Esophagus (tissue), 2 donors: ENCODE data around the gene ODAD4. TPM values are rescaled to one million over a fixed set of nuclear protein-coding genes. Genes with fewer than 3 reads are reported as not detected.

Experiments
- H3K27ac ChIP-seq, 2 donors: one replicate each; pipeline ENCODE4 v1.5.1; 2013; ENCODE audit warnings: low read depth in 2 of 2, mild to moderate bottlenecking in 2 of 2, inconsistent platforms in 1 of 2, low read length in 1 of 2, moderate library complexity in 1 of 2
- H3K27me3 ChIP-seq, 2 donors: one replicate each; pipeline ENCODE4 v1.6.1; 2013; ENCODE audit warnings: low read length in 2 of 2, control low read depth in 1 of 2, mild to moderate bottlenecking in 1 of 2; ENCODE audit not compliant: insufficient read depth in 2 of 2, control insufficient read depth in 1 of 2
- H3K36me3 ChIP-seq, 2 donors: one replicate each; pipeline ENCODE4 v1.6.1; 2013; ENCODE audit warnings: low read length in 1 of 2; ENCODE audit not compliant: control insufficient read depth in 2 of 2, insufficient read depth in 2 of 2
- H3K4me1 ChIP-seq, 2 donors: one replicate each; pipeline ENCODE4 v1.6.1; 2013; ENCODE audit warnings: low read length in 1 of 2; ENCODE audit not compliant: control insufficient read depth in 2 of 2, insufficient read depth in 2 of 2
- H3K4me3 ChIP-seq, 2 donors: one replicate each; pipeline ENCODE4 v1.5.1; 2013; ENCODE audit warnings: low read length in 2 of 2, mild to moderate bottlenecking in 2 of 2, low read depth in 1 of 2, moderate library complexity in 1 of 2
- H3K9me3 ChIP-seq, 2 donors: one replicate each; pipeline ENCODE4 v1.6.1; 2013; ENCODE audit warnings: mild to moderate bottlenecking in 2 of 2, low read depth in 1 of 2, low read length in 1 of 2, moderate library complexity in 1 of 2; ENCODE audit not compliant: control insufficient read depth in 2 of 2, insufficient read depth in 1 of 2
- WGBS, 2 donors: extraction: QIAGEN DNeasy Blood & Tissue Kit; methylation state at CpG; one replicate each; pipeline ENCODE4 v1.1.7; 2013; 5-methylcytosine and 5-hydroxymethylcytosine counted together
- polyA plus RNA-seq, 2 donors: library from polyadenylated mRNA; stranded (reverse); fragments of 200-250 nt; gene quantifications; one replicate each; pipeline ENCODE4 v1.2.3, GENCODE V29; 2013
- donor health status: healthy with polysubstance abuse.
- donor health status: Bipolar disorder and iron deficiency.

ODAD4 gene
- polyA plus RNA-seq = under 1 TPM; 0.18 to 0.31 TPM

- Histone ChIP-seq H3K36me3 (no peaks in the 10 kb centered on the region), H3K27me3 (no peaks in the 10 kb centered on the region), H3K4me1 (peaks cover 0 to 3% of the 10 kb centered on the region in 2 donors), H3K27ac (peak within 1 kb of the TSS; percentile 69 to 89), H3K9me3 (no peaks in the 10 kb centered on the region), H3K4me3 (peak within 1 kb of the TSS; percentile 39 to 46)
- WGBS, 2 donors = 1 to 2% methylated on average over 43 of the region's 43 CpGs
These were observed at the start of gene ODAD4 for GRCh38 chr17:41930009-41930832. Gene ODAD4, plus strand, starts transcription at chr17:41930617. Its CDS starts 107 bp downstream, at chr17:41930724.

- Histone ChIP-seq H3K27me3 (no peaks in the 10 kb centered on the region), H3K36me3 (peaks cover 21 to 34% of the 10 kb centered on the region in 2 donors), H3K4me3 (no peak overlapping the region), H3K4me1 (no peaks in the 10 kb centered on the region), H3K9me3 (no peaks in the 10 kb centered on the region), H3K27ac (no peak overlapping the region)
- 86 to 90% methylated on average over 6 of the region's 6 CpGs for WGBS, 2 donors
These were observed 47.7 kb upstream of the ODAD4 start for GRCh38 chr17:41882756-41883155.

- no peaks in the 10 kb centered on the region for H3K4me1 ChIP-seq
- no peak overlapping the region for H3K27ac ChIP-seq
- no peaks in the 10 kb centered on the region for H3K27me3 ChIP-seq
- H3K4me3 ChIP-seq = no peak overlapping the region
- no peaks in the 10 kb centered on the region for H3K9me3 ChIP-seq
- WGBS, 2 donors = 83 to 87% methylated on average over 6 of the region's 6 CpGs
- H3K36me3 ChIP-seq = peaks cover 14 to 32% of the 10 kb centered on the region in 2 donors
These were observed 44.7 kb upstream of the ODAD4 start for GRCh38 chr17:41885733-41886132.

GRCh38 chr17:41888332-41888965, 42.0 kb upstream of the ODAD4 start:
- peaks cover 24 to 43% of the 10 kb centered on the region in 2 donors for H3K36me3 ChIP-seq

GRCh38 chr17:41891135-41892020, 39.0 kb upstream of the ODAD4 start:
- H3K27ac ChIP-seq = no peak overlapping the region
- 94 to 96% methylated on average over 7 of the region's 7 CpGs for WGBS, 2 donors
- H3K9me3 ChIP-seq = no peaks in the 10 kb centered on the region
- no peaks in the 10 kb centered on the region for H3K27me3 ChIP-seq
- H3K36me3 ChIP-seq = peaks cover 27 to 49% of the 10 kb centered on the region in 2 donors
- H3K4me3 ChIP-seq = no peak overlapping the region
- no peaks in the 10 kb centered on the region for H3K4me1 ChIP-seq

More at GRCh38 chr17:41888332-41888965, 42.0 kb upstream of the ODAD4 start:
- H3K9me3 ChIP-seq = no peaks in the 10 kb centered on the region
- WGBS, 2 donors = 86 to 92% methylated on average over 6 of the region's 6 CpGs
- no peaks in the 10 kb centered on the region for H3K4me1 ChIP-seq
- no peaks in the 10 kb centered on the region for H3K27me3 ChIP-seq
- H3K4me3 ChIP-seq = no peak overlapping the region
- no peak overlapping the region for H3K27ac ChIP-seq

- H3K9me3 ChIP-seq = no peaks in the 10 kb centered on the region
- H3K4me3 ChIP-seq = no peak overlapping the region
- no peaks in the 10 kb centered on the region for H3K4me1 ChIP-seq
- WGBS, 2 donors = 96 to 98% methylated on average over 4 of the region's 4 CpGs
- peaks cover 30 to 55% of the 10 kb centered on the region in 2 donors for H3K36me3 ChIP-seq
- no peak overlapping the region for H3K27ac ChIP-seq
- H3K27me3 ChIP-seq = no peaks in the 10 kb centered on the region
These were observed 38.4 kb upstream of the ODAD4 start for GRCh38 chr17:41892021-41892376.

- Histone ChIP-seq H3K27ac (no peak overlapping the region), H3K27me3 (no peaks in the 10 kb centered on the region), H3K9me3 (no peaks in the 10 kb centered on the region), H3K4me1 (no peaks in the 10 kb centered on the region), H3K4me3 (no peak overlapping the region), H3K36me3 (peaks cover 30 to 51% of the 10 kb centered on the region in 2 donors)
- 80 to 85% methylated on average over 3 of the region's 3 CpGs for WGBS, 2 donors
These were observed 37.0 kb upstream of the ODAD4 start for GRCh38 chr17:41893384-41893783.

- Histone ChIP-seq H3K4me3 (no peak overlapping the region), H3K9me3 (no peaks in the 10 kb centered on the region), H3K36me3 (peaks cover 30 to 56% of the 10 kb centered on the region in 2 donors), H3K4me1 (no peaks in the 10 kb centered on the region), H3K27ac (peak overlapping the region in 1 of 2 donors; percentile 54), H3K27me3 (no peaks in the 10 kb centered on the region)
- 55% methylated on average over 7 of the region's 7 CpGs for WGBS, 2 donors
These were observed 35.6 kb upstream of the ODAD4 start for GRCh38 chr17:41894791-41895331.

- Histone ChIP-seq H3K27me3 (no peaks in the 10 kb centered on the region), H3K36me3 (peaks cover 30 to 56% of the 10 kb centered on the region in 2 donors), H3K9me3 (no peaks in the 10 kb centered on the region), H3K4me3 (no peak overlapping the region), H3K4me1 (no peaks in the 10 kb centered on the region), H3K27ac (peak overlapping the region in 1 of 2 donors; percentile 54)
- whole genome bisulfite sequencing, 2 donors = 47 to 68% methylated on average over 5 of the region's 5 CpGs
These were observed 34.8 kb upstream of the ODAD4 start for GRCh38 chr17:41895617-41896016.
